Chondrocyte (in vitro differentiated cells): ENCODE data around the gene ARHGDIB. TPM values are rescaled to one million over a fixed set of nuclear protein-coding genes. Genes with fewer than 3 reads are reported as not detected.

Source experiments
- DNase-seq: peaks from one replicate; pipeline ENCODE4 v3.0.0; 2021; ENCODE audit warnings: mixed read lengths, low spot score
- H3K27ac Mint-ChIP-seq: one replicate; pipeline ENCODE4 v1.8.0; 2021; ENCODE audit warnings: mild to moderate bottlenecking, moderate library complexity, mixed read lengths; ENCODE audit not compliant: unreplicated experiment
- H3K27me3 Mint-ChIP-seq: 2 replicates; pipeline ENCODE4 v1.8.0; 2021; ENCODE audit warnings: low read depth, mixed read lengths
- H3K36me3 Mint-ChIP-seq: 2 replicates; pipeline ENCODE4 v1.8.0; 2021; ENCODE audit warnings: low read depth, mixed read lengths
- H3K4me1 Mint-ChIP-seq: 2 replicates; pipeline ENCODE4 v1.8.0; 2021; ENCODE audit warnings: low read depth, mild to moderate bottlenecking, mixed read lengths
- H3K4me3 Mint-ChIP-seq: one replicate; pipeline ENCODE4 v1.8.0; 2021; ENCODE audit warnings: mild to moderate bottlenecking, moderate library complexity, mixed read lengths; ENCODE audit not compliant: unreplicated experiment
- H3K9me3 Mint-ChIP-seq: 2 replicates; pipeline ENCODE4 v1.8.0; 2021; ENCODE audit warnings: low read depth, mixed read lengths
- total RNA-seq: library from RNA; stranded (reverse); gene quantifications from 3 replicates; pipeline ENCODE4 v1.2.1, GENCODE V29; 2021
- TF ChIP-seq, protein P1 (sequence below): fragments of 200-600 bp; sonication (generic); IDR thresholded peaks from 2 replicates; pipeline ENCODE4 v1.5.0; 2021; ENCODE audit warnings: antibody characterized with exemption, mild to moderate bottlenecking, moderate library complexity

ARHGDIB gene
- total RNA-seq, 1 donor from 2014 or later: 5.2 TPM

DNA sequence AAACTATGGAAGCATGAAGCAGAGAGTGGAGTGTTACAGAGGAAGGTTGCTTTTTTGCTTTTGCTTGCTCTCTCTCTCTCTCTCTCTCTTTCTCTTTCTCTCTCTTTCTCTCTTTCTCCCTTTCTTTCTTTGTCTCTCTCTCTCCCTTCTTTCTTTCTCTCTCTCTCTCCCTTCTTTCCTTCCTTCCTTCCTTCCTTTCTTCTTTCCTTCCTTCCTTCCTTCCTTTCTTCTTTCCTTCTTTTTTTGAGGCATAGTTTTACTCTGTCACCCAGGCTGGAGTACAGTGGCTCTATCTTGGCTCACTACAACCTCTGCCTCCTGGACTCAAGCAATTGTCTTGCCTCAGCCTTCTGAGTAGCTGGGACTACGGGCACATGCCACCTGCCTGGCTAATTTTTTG, 7.6 kb downstream of the ARHGDIB start:
- H3K9me3 Mint-ChIP-seq: no peaks in the 10 kb centered on the region
- peak overlapping the region; percentile 50 for H3K27ac Mint-ChIP-seq
- H3K36me3 Mint-ChIP-seq: no peaks in the 10 kb centered on the region
- DNase-seq: no peak
- H3K4me3 Mint-ChIP-seq: no peak overlapping the region
- TF ChIP-seq, protein P1, sequence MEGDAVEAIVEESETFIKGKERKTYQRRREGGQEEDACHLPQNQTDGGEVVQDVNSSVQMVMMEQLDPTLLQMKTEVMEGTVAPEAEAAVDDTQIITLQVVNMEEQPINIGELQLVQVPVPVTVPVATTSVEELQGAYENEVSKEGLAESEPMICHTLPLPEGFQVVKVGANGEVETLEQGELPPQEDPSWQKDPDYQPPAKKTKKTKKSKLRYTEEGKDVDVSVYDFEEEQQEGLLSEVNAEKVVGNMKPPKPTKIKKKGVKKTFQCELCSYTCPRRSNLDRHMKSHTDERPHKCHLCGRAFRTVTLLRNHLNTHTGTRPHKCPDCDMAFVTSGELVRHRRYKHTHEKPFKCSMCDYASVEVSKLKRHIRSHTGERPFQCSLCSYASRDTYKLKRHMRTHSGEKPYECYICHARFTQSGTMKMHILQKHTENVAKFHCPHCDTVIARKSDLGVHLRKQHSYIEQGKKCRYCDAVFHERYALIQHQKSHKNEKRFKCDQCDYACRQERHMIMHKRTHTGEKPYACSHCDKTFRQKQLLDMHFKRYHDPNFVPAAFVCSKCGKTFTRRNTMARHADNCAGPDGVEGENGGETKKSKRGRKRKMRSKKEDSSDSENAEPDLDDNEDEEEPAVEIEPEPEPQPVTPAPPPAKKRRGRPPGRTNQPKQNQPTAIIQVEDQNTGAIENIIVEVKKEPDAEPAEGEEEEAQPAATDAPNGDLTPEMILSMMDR: no peak
- no peaks in the 10 kb centered on the region for H3K27me3 Mint-ChIP-seq
- peaks cover 55% of the 10 kb centered on the region for H3K4me1 Mint-ChIP-seq

DNA sequence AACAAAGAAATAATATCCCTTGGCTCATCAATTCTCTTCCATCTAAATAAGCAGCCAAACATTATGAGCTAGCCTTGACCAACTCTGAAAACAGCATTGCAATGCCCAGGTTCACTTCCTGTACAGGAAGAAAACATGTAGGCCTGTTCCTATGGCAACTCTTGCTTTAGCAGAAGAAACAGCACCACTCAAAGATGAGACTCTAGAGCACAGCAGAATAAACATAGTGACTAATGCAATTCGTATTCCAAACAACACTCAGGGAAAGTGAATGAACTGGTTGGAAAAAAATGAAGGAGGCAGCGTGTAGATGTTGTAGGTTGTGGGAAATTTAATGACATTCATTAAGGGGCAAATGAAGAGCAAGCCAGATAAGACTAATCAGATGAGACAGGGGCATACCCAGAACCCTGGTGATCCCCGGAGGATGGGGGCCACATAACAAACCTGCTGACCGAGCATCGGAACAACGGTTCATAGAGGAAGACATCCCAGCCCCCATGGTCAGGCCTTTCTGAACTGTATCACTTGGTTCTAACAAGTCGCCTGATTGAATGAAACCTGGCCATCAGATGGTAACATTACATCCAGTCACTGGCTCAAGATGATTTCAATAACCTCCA, 9.0 kb downstream of the ARHGDIB start:
- H3K9me3 Mint-ChIP-seq: no peaks in the 10 kb centered on the region
- peak overlapping the region; percentile 89 for H3K27ac Mint-ChIP-seq
- H3K4me1 Mint-ChIP-seq: peaks cover 55% of the 10 kb centered on the region
- H3K36me3 Mint-ChIP-seq: no peaks in the 10 kb centered on the region
- DNase-seq: no peak
- H3K27me3 Mint-ChIP-seq: no peaks in the 10 kb centered on the region
- TF ChIP-seq, protein P1: no peak
- no peak overlapping the region for H3K4me3 Mint-ChIP-seq

DNA sequence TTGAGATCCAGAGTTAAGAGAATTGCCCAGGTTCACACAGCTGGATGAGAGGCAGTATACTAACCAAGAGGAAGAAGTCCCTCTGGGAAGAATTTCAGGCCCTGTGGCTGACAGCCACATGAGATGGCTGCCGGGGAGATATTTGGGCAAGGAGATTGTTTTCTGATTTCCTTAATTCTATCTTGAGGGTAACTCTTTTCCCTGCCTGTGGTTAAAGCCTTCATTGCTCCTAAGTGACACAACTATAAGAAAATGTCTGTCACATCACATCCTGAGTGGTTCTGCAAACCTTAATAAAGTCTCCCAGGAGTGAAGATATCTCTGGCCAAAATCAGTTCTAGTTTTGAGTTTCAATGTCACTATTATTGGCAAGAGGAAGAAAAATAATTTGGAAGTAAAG, 9.6 kb downstream of the ARHGDIB start:
- Mint-ChIP-seq H3K4me3 (no peak overlapping the region), H3K27me3 (no peaks in the 10 kb centered on the region)
- TF ChIP-seq, protein P1: no peak

DNA sequence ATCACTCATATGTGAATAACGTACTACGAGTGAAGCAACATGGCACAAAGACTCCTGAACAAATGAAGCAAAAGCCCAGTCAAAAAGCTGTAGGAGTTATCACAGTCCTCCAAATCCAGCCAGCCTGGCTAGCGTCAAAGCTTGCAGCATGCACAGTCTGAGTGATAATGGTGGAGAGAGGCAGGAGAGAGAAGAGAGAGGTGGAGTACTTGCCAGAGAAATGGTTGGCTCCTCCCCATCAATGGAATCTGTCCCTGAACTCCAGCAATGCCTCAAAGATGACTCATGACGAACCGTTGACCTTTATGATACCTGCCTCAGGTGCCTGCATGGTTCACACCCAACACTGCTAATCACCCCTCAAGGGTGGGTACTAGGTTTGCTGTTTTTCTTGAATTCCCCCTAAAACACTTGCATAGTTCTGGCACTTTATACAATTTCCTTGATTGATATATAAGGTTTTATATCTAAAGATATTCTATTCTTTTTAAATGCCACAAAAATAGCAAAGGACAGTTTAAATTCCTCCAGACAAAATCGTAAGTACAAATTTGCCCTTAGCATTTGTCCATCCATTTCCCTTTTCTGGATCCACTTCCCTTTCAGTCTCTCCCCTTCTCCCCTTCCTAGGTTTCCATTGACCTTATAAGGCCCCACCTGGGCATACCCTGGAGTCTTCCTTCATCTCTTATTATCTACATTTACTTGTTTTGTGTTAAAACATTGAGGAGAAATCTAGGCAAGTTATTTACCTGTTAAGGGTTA, 10.2 kb downstream of the ARHGDIB start:
- no peaks in the 10 kb centered on the region for H3K36me3 Mint-ChIP-seq
- H3K4me3 Mint-ChIP-seq: no peak overlapping the region
- H3K9me3 Mint-ChIP-seq: no peaks in the 10 kb centered on the region
- H3K27ac Mint-ChIP-seq: peak overlapping the region; percentile 89
- no peak for DNase-seq
- H3K4me1 Mint-ChIP-seq: peaks cover 68% of the 10 kb centered on the region
- TF ChIP-seq, protein P1: no peak
- no peaks in the 10 kb centered on the region for H3K27me3 Mint-ChIP-seq

More for the DNA sequence above, 9.6 kb downstream of the ARHGDIB start:
- Mint-ChIP-seq H3K4me1 (peaks cover 61% of the 10 kb centered on the region), H3K27ac (peak overlapping the region; percentile 89), H3K9me3 (no peaks in the 10 kb centered on the region), H3K36me3 (no peaks in the 10 kb centered on the region)
- no peak for DNase-seq

DNA sequence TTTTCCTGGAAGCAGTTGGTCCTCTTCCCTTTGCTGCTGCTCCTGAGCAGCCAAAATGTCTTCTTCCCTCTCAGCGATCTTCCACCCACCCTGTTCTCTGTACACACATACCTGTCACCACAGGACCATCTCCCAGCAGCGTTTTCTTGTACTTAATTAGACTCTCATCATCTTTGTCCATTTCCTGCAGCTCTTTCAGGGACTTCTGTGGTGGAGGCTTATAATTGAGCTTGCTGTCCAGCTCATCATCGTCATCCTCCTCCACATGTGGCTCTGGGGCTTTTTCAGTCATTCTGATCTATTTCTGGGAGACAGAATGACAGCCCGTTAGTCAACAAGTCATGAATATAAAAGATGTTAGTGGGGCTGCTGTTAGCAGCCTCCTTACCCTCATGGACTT, 11.0 kb downstream of the ARHGDIB start:
- Mint-ChIP-seq H3K4me3 (no peak overlapping the region), H3K36me3 (no peaks in the 10 kb centered on the region), H3K27ac (no peak overlapping the region), H3K27me3 (no peaks in the 10 kb centered on the region), H3K9me3 (no peaks in the 10 kb centered on the region), H3K4me1 (peaks cover 75% of the 10 kb centered on the region)
- DNase-seq: no peak
- TF ChIP-seq, protein P1: no peak
